Caco-2 (cell line): ENCODE measurements around the gene ROBO4. TPM values are rescaled to one million over a fixed set of nuclear protein-coding genes. Genes with fewer than 3 reads are reported as not detected.

Experiments
- BruUV-seq: library from RNA; stranded (reverse); fragments of 400-500 nt; replicated peaks from 2 replicates; lab custom pipeline; 2021; lab: Mats Ljungman, UMichigan
- CTCF ChIA-PET: fragments of 300-600 bp; sonication (Branson Sonifier 250); formaldehyde crosslinking; loops from one replicate; lab custom pipeline; 2022; ENCODE audit warnings: antibody characterized with exemption; lab: Charles Lee
- POLR2A ChIA-PET: fragments of 300-600 bp; sonication (Branson Sonifier 250); formaldehyde crosslinking; loops from one replicate; lab custom pipeline; 2022; ENCODE audit warnings: antibody characterized with exemption; lab: Charles Lee
- DNase-seq, 2 experiments: peaks; one replicate each; pipeline versions ENCODE4 v3.0.0 to v3.0.0-alpha.2; 2020 to 2022
- H3K27me3 ChIP-seq: replicated peaks from 2 replicates; pipeline ENCODE4 v1.6.0; 2011; ENCODE audit warnings: low read length; ENCODE audit not compliant: control insufficient read depth, insufficient read depth
- H3K36me3 ChIP-seq: 2 replicates; pipeline ENCODE4 v1.5.1; 2011; ENCODE audit warnings: low read length; ENCODE audit not compliant: control insufficient read depth, insufficient read depth
- H3K4me1 ChIP-seq: fragments of 250-450 bp; sonication (Bioruptor Pico); 2 replicates; pipeline ENCODE4 v1.5.1; 2020; ENCODE audit warnings: mild to moderate bottlenecking
- H3K4me3 ChIP-seq: 2 replicates; pipeline ENCODE4 v1.5.1; 2011; ENCODE audit warnings: low read depth, mild to moderate bottlenecking, control low read depth, low read length
- H3K9me3 ChIP-seq: fragments of 250-450 bp; sonication (Bioruptor Pico); 2 replicates; pipeline ENCODE4 v1.5.1; 2020; ENCODE audit warnings: mild to moderate bottlenecking, moderate library complexity
- H3K27ac Mint-ChIP-seq: one replicate; pipeline ENCODE4 v1.8.0; 2022; ENCODE audit warnings: mixed read lengths; ENCODE audit not compliant: unreplicated experiment
- H3K27me3 Mint-ChIP-seq: one replicate; pipeline ENCODE4 v1.8.0; 2022; ENCODE audit warnings: mixed read lengths; ENCODE audit not compliant: insufficient read depth, unreplicated experiment
- H3K36me3 Mint-ChIP-seq: one replicate; pipeline ENCODE4 v1.8.0; 2022; ENCODE audit warnings: mild to moderate bottlenecking, mixed read lengths; ENCODE audit not compliant: insufficient read depth, unreplicated experiment
- H3K4me1 Mint-ChIP-seq: one replicate; pipeline ENCODE4 v1.8.0; 2022; ENCODE audit warnings: low read depth, mixed read lengths; ENCODE audit not compliant: unreplicated experiment
- H3K4me3 Mint-ChIP-seq: one replicate; pipeline ENCODE4 v1.8.0; 2022; ENCODE audit warnings: mild to moderate bottlenecking, moderate library complexity, mixed read lengths; ENCODE audit not compliant: unreplicated experiment
- H3K9me3 Mint-ChIP-seq: one replicate; pipeline ENCODE4 v1.8.0; 2022; ENCODE audit warnings: mixed read lengths; ENCODE audit not compliant: unreplicated experiment
- intact Hi-C: fragments of 100-400 bp; cut with micrococcal nuclease; formaldehyde crosslinking; loops from one replicate; pipeline ENCODE4 v1.10.0; 2022; ENCODE audit not compliant: unreplicated experiment
- total RNA-seq: library from RNA; stranded (reverse); gene quantifications from 2 replicates; pipeline ENCODE4 v1.2.3, GENCODE V29; 2022
- TF ChIP-seq, protein P1 (sequence below), 2 experiments: fragments of 200-600 bp in 1 of 2; IDR thresholded peaks; 1 replicate in 1 of 2; 2 replicates in 1 of 2; pipeline versions ENCODE4 v1.5.1 to v1.8.0; 2011 to 2022; ENCODE audit warnings: antibody characterized with exemption in 1 of 2, control low read depth in 1 of 2, inconsistent platforms in 1 of 2, low read depth in 1 of 2, low read length in 1 of 2, mild to moderate bottlenecking in 1 of 2, moderate library complexity in 1 of 2; ENCODE audit not compliant: insufficient read depth in 1 of 2, severe bottlenecking in 1 of 2, unreplicated experiment in 1 of 2

The ROBO4 gene
- total RNA-seq, 1 experiment from 2014 or later = not detected

DNA sequence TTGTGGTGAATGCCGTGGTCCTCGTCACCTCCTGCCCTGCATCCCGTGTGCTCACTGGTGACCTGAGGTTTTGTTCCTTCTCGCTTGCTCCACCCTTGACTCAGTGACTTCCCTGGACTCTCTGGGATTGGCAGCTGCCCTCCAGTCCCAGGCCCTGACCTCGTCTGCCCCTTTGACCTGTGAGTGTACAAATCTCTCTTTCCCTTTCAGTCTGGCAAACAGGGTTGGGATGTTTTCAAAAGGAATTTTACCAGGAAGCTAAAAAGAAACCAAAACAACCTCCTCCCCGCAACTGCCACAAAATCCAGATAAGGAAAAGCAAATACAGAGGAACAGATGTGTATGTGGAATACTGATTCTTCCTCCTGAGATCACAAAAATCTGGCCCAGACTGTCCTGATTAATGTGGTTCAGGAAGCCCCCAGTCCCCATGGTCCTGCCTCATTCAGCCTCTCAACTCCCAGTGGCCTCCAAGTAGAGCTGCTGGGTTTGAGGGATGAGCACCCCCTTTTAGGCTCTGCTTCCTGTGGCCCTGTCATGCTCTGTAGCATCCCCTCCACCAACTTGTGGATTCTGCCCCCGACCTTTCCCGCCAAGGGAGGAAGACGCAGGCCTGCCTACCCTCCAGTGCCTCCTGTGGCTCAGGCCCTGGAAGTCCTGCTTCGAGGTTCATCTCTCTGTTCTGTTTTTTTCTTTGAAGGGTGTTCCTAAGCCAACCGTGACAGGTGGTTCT, 15.2 kb downstream of the ROBO4 start:
- Mint-ChIP-seq H3K27me3 (peaks cover 6% of the 10 kb centered on the region), H3K4me1 (peaks cover 6% of the 10 kb centered on the region), H3K4me3 (no peak overlapping the region), H3K27ac (no peak overlapping the region), H3K36me3 (no peaks in the 10 kb centered on the region), H3K9me3 (no peaks in the 10 kb centered on the region)
- ChIA-PET POLR2A (no interaction called here), CTCF (interaction anchor here (0.7 to 1.6 kb wide), 2 partner anchors 16 to 136 kb away, joined by 3 to 4 read pairs; no protein-coding TSS in a partner anchor)
- Histone ChIP-seq H3K9me3 (no peaks in the 10 kb centered on the region), H3K4me1 (peaks cover 15% of the 10 kb centered on the region), H3K27me3 (no peaks in the 10 kb centered on the region), H3K4me3 (no peak overlapping the region), H3K36me3 (no peaks in the 10 kb centered on the region)
- TF ChIP-seq, protein P1, sequence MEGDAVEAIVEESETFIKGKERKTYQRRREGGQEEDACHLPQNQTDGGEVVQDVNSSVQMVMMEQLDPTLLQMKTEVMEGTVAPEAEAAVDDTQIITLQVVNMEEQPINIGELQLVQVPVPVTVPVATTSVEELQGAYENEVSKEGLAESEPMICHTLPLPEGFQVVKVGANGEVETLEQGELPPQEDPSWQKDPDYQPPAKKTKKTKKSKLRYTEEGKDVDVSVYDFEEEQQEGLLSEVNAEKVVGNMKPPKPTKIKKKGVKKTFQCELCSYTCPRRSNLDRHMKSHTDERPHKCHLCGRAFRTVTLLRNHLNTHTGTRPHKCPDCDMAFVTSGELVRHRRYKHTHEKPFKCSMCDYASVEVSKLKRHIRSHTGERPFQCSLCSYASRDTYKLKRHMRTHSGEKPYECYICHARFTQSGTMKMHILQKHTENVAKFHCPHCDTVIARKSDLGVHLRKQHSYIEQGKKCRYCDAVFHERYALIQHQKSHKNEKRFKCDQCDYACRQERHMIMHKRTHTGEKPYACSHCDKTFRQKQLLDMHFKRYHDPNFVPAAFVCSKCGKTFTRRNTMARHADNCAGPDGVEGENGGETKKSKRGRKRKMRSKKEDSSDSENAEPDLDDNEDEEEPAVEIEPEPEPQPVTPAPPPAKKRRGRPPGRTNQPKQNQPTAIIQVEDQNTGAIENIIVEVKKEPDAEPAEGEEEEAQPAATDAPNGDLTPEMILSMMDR (IDR thresholded peaks at IDR 0.05; ENCODE audit: insufficient read depth in 1 of 2, low read depth in 1 of 2, low read length in 1 of 2, severe bottlenecking in 1 of 2, unreplicated experiment in 1 of 2) = no peak
- intact Hi-C loops = no loop called here
- BruUV-seq = no TSS peak
- peak; percentile 44 to 58 for DNase-seq

DNA sequence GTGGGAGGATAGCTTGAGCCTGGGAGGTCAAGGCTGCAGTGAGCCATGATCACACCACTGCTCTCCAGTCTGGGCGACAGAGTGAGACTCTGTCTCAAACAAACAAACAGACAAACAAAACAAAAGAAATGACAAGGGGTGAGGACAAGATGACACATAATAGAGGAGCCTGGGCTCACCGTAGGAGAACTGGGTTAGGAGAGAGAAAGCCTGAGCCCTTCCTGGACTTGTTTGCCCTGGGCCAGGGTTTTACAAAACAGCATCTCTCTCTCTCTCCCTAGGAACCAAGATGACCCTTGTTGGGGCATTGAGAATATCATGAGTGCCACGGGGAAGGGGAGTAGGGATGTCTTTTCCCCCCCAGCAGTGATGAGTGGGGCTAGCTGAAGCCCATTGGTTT, 16.7 kb downstream of the ROBO4 start:
- H3K4me3 ChIP-seq = no peak overlapping the region
- H3K4me3 Mint-ChIP-seq = no peak overlapping the region
- H3K36me3 Mint-ChIP-seq = no peaks in the 10 kb centered on the region
- no peaks in the 10 kb centered on the region for H3K27me3 Mint-ChIP-seq
- intact Hi-C loops = no loop called here
- H3K9me3 ChIP-seq = no peaks in the 10 kb centered on the region
- no peak overlapping the region for H3K27ac Mint-ChIP-seq
- peak in 1 of 2 experiments; percentile 21 for DNase-seq
- TF ChIP-seq, protein P1 (IDR thresholded peaks at IDR 0.05; ENCODE audit: insufficient read depth in 1 of 2, low read depth in 1 of 2, low read length in 1 of 2, severe bottlenecking in 1 of 2, unreplicated experiment in 1 of 2) = no peak
- H3K4me1 ChIP-seq = peaks cover 16% of the 10 kb centered on the region
- POLR2A ChIA-PET = no interaction called here
- H3K27me3 ChIP-seq = no peaks in the 10 kb centered on the region
- BruUV-seq = no TSS peak
- CTCF ChIA-PET = no interaction called here
- no peaks in the 10 kb centered on the region for H3K36me3 ChIP-seq
- H3K4me1 Mint-ChIP-seq = peaks cover 12% of the 10 kb centered on the region
- no peaks in the 10 kb centered on the region for H3K9me3 Mint-ChIP-seq

- CTCF ChIA-PET = no interaction called here
- TF ChIP-seq, protein P1 (IDR thresholded peaks at IDR 0.05; ENCODE audit: insufficient read depth in 1 of 2, low read depth in 1 of 2, low read length in 1 of 2, severe bottlenecking in 1 of 2, unreplicated experiment in 1 of 2) = no peak
- DNase-seq = peak in 1 of 2 experiments; percentile 31
- Histone ChIP-seq H3K27me3 (no peaks in the 10 kb centered on the region), H3K4me1 (peaks cover 19% of the 10 kb centered on the region), H3K36me3 (no peaks in the 10 kb centered on the region), H3K9me3 (no peaks in the 10 kb centered on the region), H3K4me3 (no peak overlapping the region)
- H3K27ac Mint-ChIP-seq = no peak overlapping the region
- intact Hi-C loops = no loop called here
- no peaks in the 10 kb centered on the region for H3K9me3 Mint-ChIP-seq
- peaks cover 12% of the 10 kb centered on the region for H3K4me1 Mint-ChIP-seq
- no TSS peak for BruUV-seq
- POLR2A ChIA-PET = interaction anchor here (0.6 to 0.7 kb wide), 2 partner anchors 44 to 74 kb away, joined by 3 read pairs; partner anchors contain the start of gene CCDC15
- no peak overlapping the region for H3K4me3 Mint-ChIP-seq
- H3K27me3 Mint-ChIP-seq = peaks cover 3% of the 10 kb centered on the region
- H3K36me3 Mint-ChIP-seq = no peaks in the 10 kb centered on the region
Observed at GRCh38 chr11:124880290-124880611, 17.4 kb downstream of the ROBO4 start.
